T-cell (primary cell): ENCODE data around the gene FAM13A. TPM values are rescaled to one million over a fixed set of nuclear protein-coding genes. Genes with fewer than 3 reads are reported as not detected.

ENCODE experiments used
- ATAC-seq, 4 experiments: fragments of 200-7000 bp in 3 of 4; fragments of 150-1000 bp in 1 of 4; cut with Tn5 transposase; replicated peaks in 1 of 4; 1 replicate in 3 of 4; 2 replicates in 1 of 4; pipeline ENCODE4 v1.10.0; 2021; ENCODE audit warnings: moderate library complexity in 3 of 4, mild to moderate bottlenecking in 2 of 4, moderate number of reproducible peaks in 1 of 4
- CTCF ChIA-PET, 2 donors: fragments of 300-600 bp; sonication (Branson Sonifier 250); formaldehyde crosslinking; loops; one replicate each; lab custom pipeline; 2022; ENCODE audit warnings: antibody characterized with exemption in 2 of 2; lab: Charles Lee
- POLR2A ChIA-PET, 2 donors: fragments of 300-600 bp; sonication (Branson Sonifier 250); formaldehyde crosslinking; loops; one replicate each; lab custom pipeline; 2022; ENCODE audit warnings: antibody characterized with exemption in 2 of 2; lab: Charles Lee
- DNase-seq, 35 experiments: peaks; one replicate each; pipeline versions ENCODE4 v3.0.0 to v3.0.0-alpha.2; 2013 to 2023
- H3K27ac ChIP-seq: one replicate; pipeline ENCODE4 v1.5.1; 2013; ENCODE audit warnings: low read length
- H3K27me3 ChIP-seq, 2 experiments: replicated peaks in 1 of 2; 1 replicate in 1 of 2; 2 replicates in 1 of 2; pipeline versions ENCODE4 v1.6.1 to v1.7.0; 2013; ENCODE audit warnings: low read length in 1 of 2, mixed read lengths in 1 of 2; ENCODE audit not compliant: control insufficient read depth in 2 of 2, insufficient read depth in 2 of 2; ENCODE audit errors: extremely low read depth in 1 of 2
- H3K36me3 ChIP-seq, 2 donors: 1 replicate in 1 of 2; 2 replicates in 1 of 2; pipeline versions ENCODE4 v1.6.1 to v1.7.0; 2013; ENCODE audit warnings: low read length in 1 of 2; ENCODE audit not compliant: control insufficient read depth in 2 of 2, insufficient read depth in 1 of 2; ENCODE audit errors: extremely low read depth in 1 of 2
- H3K4me1 ChIP-seq, 2 experiments: 1 replicate in 1 of 2; 2 replicates in 1 of 2; pipeline versions ENCODE4 v1.6.1 to v1.7.0; 2013; ENCODE audit warnings: low read length in 2 of 2, mixed read lengths in 1 of 2; ENCODE audit not compliant: insufficient read depth in 2 of 2, control insufficient read depth in 1 of 2; ENCODE audit errors: extremely low read depth in 1 of 2
- H3K4me3 ChIP-seq, 2 donors: 1 replicate in 1 of 2; 2 replicates in 1 of 2; pipeline versions ENCODE4 v1.5.1 to v1.7.0; 2013; ENCODE audit warnings: mild to moderate bottlenecking in 2 of 2, low read length in 1 of 2, moderate library complexity in 1 of 2; ENCODE audit not compliant: control insufficient read depth in 1 of 2; ENCODE audit errors: extremely low read depth in 1 of 2
- H3K9me3 ChIP-seq: 2 replicates; pipeline ENCODE4 v1.7.0; 2013
- H3K27ac Mint-ChIP-seq, 2 donors: one replicate each; pipeline ENCODE4 v1.8.0; 2020 to 2021; ENCODE audit warnings: mild to moderate bottlenecking in 2 of 2, mixed read lengths in 2 of 2
- H3K27me3 Mint-ChIP-seq, 2 donors: one replicate each; pipeline ENCODE4 v1.8.0; 2021 to 2022; ENCODE audit warnings: mixed read lengths in 2 of 2
- H3K36me3 Mint-ChIP-seq: one replicate; pipeline ENCODE4 v1.8.0; 2021; ENCODE audit warnings: mixed read lengths
- H3K4me1 Mint-ChIP-seq, 3 donors: one replicate each; pipeline ENCODE4 v1.8.0; 2020 to 2022; ENCODE audit warnings: mixed read lengths in 3 of 3, mild to moderate bottlenecking in 1 of 3
- H3K4me3 Mint-ChIP-seq, 3 donors: one replicate each; pipeline ENCODE4 v1.8.0; 2020 to 2022; ENCODE audit warnings: mild to moderate bottlenecking in 3 of 3, mixed read lengths in 3 of 3, moderate library complexity in 3 of 3
- H3K9me3 Mint-ChIP-seq, 3 donors: one replicate each; pipeline ENCODE4 v1.8.0; 2020 to 2022; ENCODE audit warnings: mixed read lengths in 3 of 3
- WGBS: methylation state at CpG from one replicate; pipeline ENCODE4 v1.1.5; 2013; ENCODE audit warnings: missing lambda C conversion rate; ENCODE audit not compliant: insufficient coverage; 5-methylcytosine and 5-hydroxymethylcytosine counted together
- total RNA-seq, 35 experiments: library from RNA in 6 of 35; stranded (reverse) in 6 of 35; fragments of 120-200 nt in 1 of 35; gene quantifications; one replicate each; pipeline versions ENCODE4 v1.2.1 to v1.2.4 and lab custom pipeline; 2013 to 2026

The FAM13A gene
- total RNA-seq, 5 donors from 2014 or later (not counting 1 experiment from before 2014, with no cell fraction given): 11.3 to 92.9 (median 22.7) TPM

DNA sequence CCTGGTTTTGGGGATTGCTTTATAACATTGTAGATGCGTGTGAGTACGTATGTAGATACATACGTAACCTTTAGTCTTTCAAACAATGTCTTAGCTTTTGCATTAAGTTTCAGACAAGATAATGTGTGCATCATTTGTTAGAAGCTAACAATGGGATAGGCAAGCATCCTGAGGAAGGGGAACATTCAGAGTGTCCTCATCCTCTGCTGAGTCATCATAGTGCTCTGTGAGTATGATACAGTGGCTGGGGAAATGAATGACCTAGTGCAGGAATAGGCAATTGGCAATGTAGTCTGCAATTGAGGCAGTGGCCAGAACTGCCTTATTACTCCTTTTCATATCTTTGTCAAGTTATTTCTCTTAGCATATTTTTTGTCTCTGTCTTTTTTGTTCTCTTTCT, 366.6 kb downstream of the FAM13A start:
- no peaks in the 10 kb centered on the region for H3K9me3 ChIP-seq
- CTCF ChIA-PET: interaction anchor here in 1 of 2 donors (0.7 to 1.2 kb wide), 2 partner anchors 17 to 151 kb away, joined by 3 read pairs; no protein-coding TSS in a partner anchor
- 100% methylated on average over 2 of the region's 3 CpGs for WGBS
- H3K4me1 ChIP-seq: no peaks in the 10 kb centered on the region
- no peak overlapping the region for H3K27ac ChIP-seq
- Mint-ChIP-seq H3K36me3 (peaks cover 50% of the 10 kb centered on the region), H3K27me3 (no peaks in the 10 kb centered on the region), H3K9me3 (no peaks in the 10 kb centered on the region), H3K27ac (peak overlapping the region; percentile 3 to 37), H3K4me1 (peaks cover 0 to 4% (median 0%) of the 10 kb centered on the region in 3 donors), H3K4me3 (no peak overlapping the region)
- POLR2A ChIA-PET: no interaction called here
- H3K27me3 ChIP-seq: no peaks in the 10 kb centered on the region
- no peak for ATAC-seq
- no peak overlapping the region for H3K4me3 ChIP-seq
- H3K36me3 ChIP-seq: peaks cover 4 to 63% of the 10 kb centered on the region in 2 donors
- DNase-seq: no peak

DNA sequence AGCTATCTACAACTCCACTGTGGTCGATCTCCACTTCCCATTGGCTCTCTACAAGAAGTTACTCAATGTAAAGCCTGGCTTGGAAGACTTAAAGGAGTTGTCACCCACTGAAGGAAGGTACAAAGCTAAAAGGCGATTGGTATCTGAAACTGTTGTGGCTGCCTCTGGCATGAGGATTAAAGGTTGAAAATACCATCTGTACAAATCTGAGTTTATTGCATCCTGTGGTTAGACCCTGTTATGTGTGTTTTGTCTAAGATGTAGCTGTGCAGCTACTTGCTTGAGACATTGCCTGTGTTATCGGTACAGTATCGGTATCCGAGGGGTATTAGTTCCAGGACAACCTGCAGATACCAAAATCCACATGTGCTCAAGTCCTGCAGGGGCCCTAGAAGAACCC, 375.8 kb downstream of the FAM13A start:
- ChIA-PET CTCF (no interaction called here), POLR2A (no interaction called here)
- Histone ChIP-seq H3K9me3 (no peaks in the 10 kb centered on the region), H3K4me3 (no peak overlapping the region), H3K4me1 (no peaks in the 10 kb centered on the region), H3K27ac (no peak overlapping the region), H3K27me3 (no peaks in the 10 kb centered on the region), H3K36me3 (peaks cover 9 to 62% of the 10 kb centered on the region in 2 donors)
- Mint-ChIP-seq H3K36me3 (peaks cover 79% of the 10 kb centered on the region), H3K4me1 (no peaks in the 10 kb centered on the region), H3K4me3 (no peak overlapping the region), H3K9me3 (peaks cover 0 to 2% (median 0%) of the 10 kb centered on the region in 3 donors), H3K27ac (no peak overlapping the region), H3K27me3 (no peaks in the 10 kb centered on the region)
- DNase-seq (no peak), ATAC-seq (no peak)
- 67% methylated on average over 2 of the region's 5 CpGs for WGBS

Other genes starting within 250 kb of the FAM13A start
- gene TIGD2, start 54.3 kb upstream of the FAM13A start, total RNA-seq: 1 to 10 TPM; 3.8 to 6.7 (median 5.2) TPM